SK-N-MC (cell line): ENCODE data around the gene MAGEA6.
"Not testable (repeated sequence)": the region's sequence is repeated elsewhere in the genome, so short reads cannot be mapped to it uniquely, and the experiment has no call there.

ENCODE experiments used
- DNase-seq: peaks from one replicate; pipeline ENCODE4 v3.0.0-alpha.2; 2011; ENCODE audit warnings: low read depth, low spot score
- H3K27ac ChIP-seq: fragments of 200-600 bp; sonication (generic); 2 replicates; pipeline ENCODE4 v1.5.1; 2016; ENCODE audit warnings: mixed run types
- H3K36me3 ChIP-seq: fragments of 200-600 bp; sonication (generic); 2 replicates; pipeline ENCODE4 v1.6.1; 2017; ENCODE audit warnings: antibody characterized with exemption, low read length, mixed read lengths; ENCODE audit not compliant: insufficient read depth
- H3K4me3 ChIP-seq: fragments of 200-600 bp; sonication (generic); 2 replicates; pipeline ENCODE4 v1.5.1; 2016
- H3K9ac ChIP-seq: fragments of 200-600 bp; sonication (generic); 2 replicates; pipeline ENCODE4 v1.8.0; 2017; ENCODE audit warnings: mixed run types, mixed read lengths; ENCODE audit not compliant: insufficient read length
- H3K9me3 ChIP-seq: fragments of 200-600 bp; sonication (generic); 2 replicates; pipeline ENCODE4 v1.6.1; 2017; ENCODE audit warnings: low read depth, mild to moderate bottlenecking, antibody characterized with exemption, low read length, moderate library complexity, mixed read lengths
- EZH2 ChIP-seq: fragments of 200-600 bp; sonication (generic); IDR thresholded peaks from one replicate; pipeline ENCODE4 v1.6.1; 2017; ENCODE audit warnings: antibody characterized with exemption
- FOXP2 ChIP-seq: optimal IDR thresholded peaks from 2 replicates; pipeline ENCODE3; 2011; ENCODE audit warnings: mild to moderate bottlenecking, moderate library complexity; ENCODE audit not compliant: insufficient read depth; ENCODE audit errors: extremely low read length, control extremely low read depth
- POLR2AphosphoS5 ChIP-seq: IDR thresholded peaks from 2 replicates; pipeline ENCODE4 v1.6.1; 2012; ENCODE audit warnings: mild to moderate bottlenecking, low read depth, low read length, borderline replicate concordance

Gene MAGEA6

GRCh38 chrX:152735860-152736511, 33.5 kb downstream of the MAGEA6 start:
- Histone ChIP-seq H3K4me3 (no peak overlapping the region), H3K36me3 (no peaks in the 10 kb centered on the region), H3K9ac (no peak overlapping the region), H3K9me3 (no peaks in the 10 kb centered on the region), H3K27ac (no peak overlapping the region)
- TF ChIP-seq EZH2 (no peak), FOXP2 (no peak), POLR2AphosphoS5 (no peak)
- DNase-seq, result no peak

GRCh38 chrX:152735101-152735500, 34.4 kb downstream of the MAGEA6 start:
- TF ChIP-seq EZH2 (no peak), POLR2AphosphoS5 (no peak), FOXP2 (no peak)

GRCh38 chrX:152734143-152734858, 35.2 kb downstream of the MAGEA6 start:
- not testable (repeated sequence) for DNase-seq, H3K4me3 ChIP-seq, H3K36me3 ChIP-seq, H3K27ac ChIP-seq, H3K9ac ChIP-seq, H3K9me3 ChIP-seq

More at GRCh38 chrX:152735101-152735500, 34.4 kb downstream of the MAGEA6 start:
- Histone ChIP-seq H3K27ac (no peak overlapping the region), H3K36me3 (no peaks in the 10 kb centered on the region), H3K4me3 (no peak overlapping the region), H3K9me3 (no peaks in the 10 kb centered on the region), H3K9ac (no peak overlapping the region)
- no peak for DNase-seq

GRCh38 chrX:152733261-152733975, 36.1 kb downstream of the MAGEA6 start, which contains the start of the genes CSAG1 and MAGEA12:
TSS of gene CSAG1 (minus strand) at chrX:152733721. CDS start at chrX:152732460, 1,261 bp downstream.
TSS of gene MAGEA12 (plus strand) at chrX:152733757. CDS start at chrX:152736162, 2,405 bp downstream.
- no peak within 1 kb of the TSS for H3K4me3 ChIP-seq
- H3K36me3 ChIP-seq, result no peaks in the 10 kb centered on the region
- no peak for TF ChIP-seq FOXP2
- TF ChIP-seq POLR2AphosphoS5, result no peak
- TF ChIP-seq EZH2, result no peak
- no peak for DNase-seq
- H3K9me3 ChIP-seq, result no peaks in the 10 kb centered on the region
- H3K27ac ChIP-seq, result no peak within 1 kb of the TSS
- H3K9ac ChIP-seq, result no peak within 1 kb of the TSS

GRCh38 chrX:152725409-152725808, 44.1 kb downstream of the MAGEA6 start:
- Histone ChIP-seq H3K9ac (no peak overlapping the region), H3K9me3 (no peaks in the 10 kb centered on the region), H3K4me3 (no peak overlapping the region), H3K27ac (no peak overlapping the region), H3K36me3 (no peaks in the 10 kb centered on the region)
- TF ChIP-seq EZH2 (no peak), FOXP2 (no peak), POLR2AphosphoS5 (no peak)
- no peak for DNase-seq
